DOHH2 (cell line): ENCODE data around the gene GABRG3.

ENCODE experiments used
- H3F3A ChIP-seq: fragments of 200-600 bp; sonication (generic), shearing (Covaris generic); 2 replicates; pipeline ENCODE4 v1.6.0; 2016; ENCODE audit warnings: antibody characterized with exemption, mild to moderate bottlenecking; ENCODE audit not compliant: control insufficient read depth, insufficient read depth
- H3K27ac ChIP-seq: fragments of 200-600 bp; sonication (generic); 2 replicates; pipeline ENCODE4 v1.5.1; 2014; ENCODE audit warnings: low read depth, mild to moderate bottlenecking, low read length, moderate library complexity
- H3K27me3 ChIP-seq: fragments of 200-600 bp; sonication (generic); 2 replicates; pipeline ENCODE4 v1.6.1; 2014; ENCODE audit warnings: mild to moderate bottlenecking, low read length, mixed read lengths; ENCODE audit not compliant: control insufficient read depth
- H3K36me3 ChIP-seq: fragments of 200-600 bp; sonication (generic); 2 replicates; pipeline ENCODE4 v1.6.1; 2014; ENCODE audit warnings: mild to moderate bottlenecking, low read length, moderate library complexity, mixed read lengths; ENCODE audit not compliant: control insufficient read depth
- H3K4me1 ChIP-seq: fragments of 200-600 bp; sonication (generic); 2 replicates; pipeline ENCODE4 v1.6.1; 2014; ENCODE audit warnings: mild to moderate bottlenecking, low read length, mixed read lengths; ENCODE audit not compliant: control insufficient read depth
- H3K4me2 ChIP-seq: fragments of 200-600 bp; sonication (generic); 2 replicates; pipeline ENCODE4 v1.6.0; 2014; ENCODE audit warnings: mild to moderate bottlenecking, low read length, moderate library complexity
- H3K4me3 ChIP-seq: fragments of 200-600 bp; sonication (generic); 2 replicates; pipeline ENCODE4 v1.5.1; 2014; ENCODE audit warnings: mild to moderate bottlenecking, low read length, mixed read lengths
- H3K79me2 ChIP-seq: fragments of 200-600 bp; sonication (generic); 2 replicates; pipeline ENCODE4 v1.6.1; 2014; ENCODE audit warnings: mild to moderate bottlenecking, low read length, mixed read lengths; ENCODE audit not compliant: control insufficient read depth
- H3K9me2 ChIP-seq: fragments of 200-600 bp; sonication (generic); replicated peaks from 2 replicates; pipeline ENCODE4 v1.6.1; 2014; ENCODE audit warnings: mild to moderate bottlenecking, low read length, mixed read lengths; ENCODE audit not compliant: control insufficient read depth
- H3K9me3 ChIP-seq: fragments of 200-600 bp; sonication (generic); 2 replicates; pipeline ENCODE4 v1.6.1; 2014; ENCODE audit warnings: antibody characterized with exemption, low read length, mixed read lengths; ENCODE audit not compliant: control insufficient read depth, insufficient read depth
- H4K20me1 ChIP-seq: fragments of 200-600 bp; sonication (generic); 2 replicates; pipeline ENCODE4 v1.6.0; 2014; ENCODE audit warnings: low read depth, mild to moderate bottlenecking, antibody characterized with exemption, low read length, moderate library complexity; ENCODE audit not compliant: control insufficient read depth, insufficient read depth
- EZH2phosphoT487 ChIP-seq: fragments of 200-600 bp; sonication (generic); IDR thresholded peaks from 2 replicates; pipeline ENCODE4 v1.6.1; 2017; ENCODE audit warnings: borderline replicate concordance, mild to moderate bottlenecking, antibody characterized with exemption, low read length, moderate library complexity, mixed read lengths
- TF ChIP-seq, protein P1 (sequence below): fragments of 200-600 bp; sonication (generic); IDR thresholded peaks from one replicate; pipeline ENCODE4 v1.5.1; 2014; ENCODE audit warnings: antibody characterized with exemption, mild to moderate bottlenecking, low read depth, low read length; ENCODE audit not compliant: poor library complexity, severe bottlenecking

The GABRG3 gene

GRCh38 chr15:27061739-27062138 is 90.8 kb downstream of the GABRG3 start:
- H3K9me3 ChIP-seq, result peaks cover 6% of the 10 kb centered on the region; the same call in 1 of the 2 replicates
- no peaks in the 10 kb centered on the region for H3K36me3 ChIP-seq
- no peak for TF ChIP-seq EZH2phosphoT487
- no peaks in the 10 kb centered on the region for H3K4me1 ChIP-seq
- H3F3A ChIP-seq, result no peaks in the 10 kb centered on the region
- no peaks in the 10 kb centered on the region for H4K20me1 ChIP-seq
- no peak overlapping the region for H3K27ac ChIP-seq
- no peak overlapping the region for H3K4me2 ChIP-seq
- H3K4me3 ChIP-seq, result no peak overlapping the region
- no peaks in the 10 kb centered on the region for H3K27me3 ChIP-seq
- no peaks in the 10 kb centered on the region for H3K79me2 ChIP-seq
- no peaks in the 10 kb centered on the region for H3K9me2 ChIP-seq

GRCh38 chr15:27062951-27063350 is 92.0 kb downstream of the GABRG3 start:
- Histone ChIP-seq H3K9me3 (peaks cover 6% of the 10 kb centered on the region; the same call in 1 of the 2 replicates), H3K4me2 (no peak overlapping the region), H3K4me3 (no peak overlapping the region), H3K27ac (no peak overlapping the region), H3K36me3 (no peaks in the 10 kb centered on the region), H3K79me2 (no peaks in the 10 kb centered on the region), H3K27me3 (no peaks in the 10 kb centered on the region), H3K9me2 (no peaks in the 10 kb centered on the region), H4K20me1 (no peaks in the 10 kb centered on the region), H3K4me1 (no peaks in the 10 kb centered on the region), H3F3A (no peaks in the 10 kb centered on the region)
- TF ChIP-seq, protein P1, sequence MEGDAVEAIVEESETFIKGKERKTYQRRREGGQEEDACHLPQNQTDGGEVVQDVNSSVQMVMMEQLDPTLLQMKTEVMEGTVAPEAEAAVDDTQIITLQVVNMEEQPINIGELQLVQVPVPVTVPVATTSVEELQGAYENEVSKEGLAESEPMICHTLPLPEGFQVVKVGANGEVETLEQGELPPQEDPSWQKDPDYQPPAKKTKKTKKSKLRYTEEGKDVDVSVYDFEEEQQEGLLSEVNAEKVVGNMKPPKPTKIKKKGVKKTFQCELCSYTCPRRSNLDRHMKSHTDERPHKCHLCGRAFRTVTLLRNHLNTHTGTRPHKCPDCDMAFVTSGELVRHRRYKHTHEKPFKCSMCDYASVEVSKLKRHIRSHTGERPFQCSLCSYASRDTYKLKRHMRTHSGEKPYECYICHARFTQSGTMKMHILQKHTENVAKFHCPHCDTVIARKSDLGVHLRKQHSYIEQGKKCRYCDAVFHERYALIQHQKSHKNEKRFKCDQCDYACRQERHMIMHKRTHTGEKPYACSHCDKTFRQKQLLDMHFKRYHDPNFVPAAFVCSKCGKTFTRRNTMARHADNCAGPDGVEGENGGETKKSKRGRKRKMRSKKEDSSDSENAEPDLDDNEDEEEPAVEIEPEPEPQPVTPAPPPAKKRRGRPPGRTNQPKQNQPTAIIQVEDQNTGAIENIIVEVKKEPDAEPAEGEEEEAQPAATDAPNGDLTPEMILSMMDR, result no peak
- TF ChIP-seq EZH2phosphoT487, result no peak

DNA sequence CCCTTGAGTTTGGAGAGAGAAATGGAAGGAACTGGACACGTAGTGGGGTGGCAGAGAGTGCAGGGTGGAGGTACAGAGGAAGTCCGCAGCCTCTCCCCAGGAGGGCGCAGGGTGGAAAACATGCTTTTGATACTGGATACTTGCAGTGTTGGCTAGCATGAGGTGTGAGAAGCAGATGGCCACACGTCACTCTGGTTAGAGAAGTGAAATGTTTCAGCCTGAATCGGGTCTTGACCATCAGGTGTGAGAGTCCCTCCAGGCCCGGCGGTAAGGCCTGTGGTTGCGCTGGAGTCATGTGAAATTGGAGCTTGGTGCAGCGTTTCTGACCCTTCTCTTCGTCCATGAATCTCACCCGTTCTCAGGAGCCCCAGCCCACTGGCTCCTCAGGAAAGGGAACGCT is 93.1 kb downstream of the GABRG3 start:
- no peaks in the 10 kb centered on the region for H3K4me1 ChIP-seq
- H3K36me3 ChIP-seq, result no peaks in the 10 kb centered on the region
- H3K27me3 ChIP-seq, result no peaks in the 10 kb centered on the region
- no peak overlapping the region for H3K4me2 ChIP-seq
- H3K27ac ChIP-seq, result no peak overlapping the region
- no peaks in the 10 kb centered on the region for H4K20me1 ChIP-seq
- H3K9me3 ChIP-seq, result peaks cover 6% of the 10 kb centered on the region; the same call in 1 of the 2 replicates
- TF ChIP-seq, protein P1, result no peak
- no peak for TF ChIP-seq EZH2phosphoT487
- H3K4me3 ChIP-seq, result no peak overlapping the region
- H3K79me2 ChIP-seq, result no peaks in the 10 kb centered on the region
- no peaks in the 10 kb centered on the region for H3K9me2 ChIP-seq
- no peaks in the 10 kb centered on the region for H3F3A ChIP-seq

GRCh38 chr15:27065151-27065550 is 94.2 kb downstream of the GABRG3 start:
- Histone ChIP-seq H3K27me3 (no peaks in the 10 kb centered on the region), H3K36me3 (no peaks in the 10 kb centered on the region), H3K4me1 (no peaks in the 10 kb centered on the region), H3K9me3 (peaks cover 6% of the 10 kb centered on the region; the same call in 1 of the 2 replicates), H3K4me3 (no peak overlapping the region), H3F3A (no peaks in the 10 kb centered on the region), H3K27ac (no peak overlapping the region), H3K4me2 (no peak overlapping the region), H4K20me1 (no peaks in the 10 kb centered on the region), H3K9me2 (no peaks in the 10 kb centered on the region), H3K79me2 (no peaks in the 10 kb centered on the region)
- TF ChIP-seq, protein P1, result no peak
- TF ChIP-seq EZH2phosphoT487, result no peak
